Trophoblast cell (in vitro differentiated cells and primary cell): ENCODE measurements around the gene ALOX15B.
A peak's percentile ranks its signal among the peaks of the same experiment; 100 is the strongest.

Experiments used
- DNase-seq, 2 donors: peaks; one replicate each; pipeline ENCODE4 v3.0.0-alpha.2; 2016
- H2AFZ ChIP-seq: 2 replicates; pipeline ENCODE4 v1.6.1; 2013; ENCODE audit warnings: low read length, moderate library complexity, mild to moderate bottlenecking; ENCODE audit not compliant: insufficient read depth, poor library complexity
- H2AK5ac ChIP-seq: 2 replicates; pipeline ENCODE4 v1.6.1; 2013; ENCODE audit warnings: mild to moderate bottlenecking, low read length
- H2BK120ac ChIP-seq: 2 replicates; pipeline ENCODE4 v1.6.1; 2013; ENCODE audit warnings: low read length, mild to moderate bottlenecking, moderate library complexity; ENCODE audit not compliant: insufficient read depth, poor library complexity
- H2BK12ac ChIP-seq: 2 replicates; pipeline ENCODE4 v1.6.1; 2013; ENCODE audit warnings: mild to moderate bottlenecking, low read length, moderate library complexity
- H2BK5ac ChIP-seq: 2 replicates; pipeline ENCODE4 v1.6.1; 2013; ENCODE audit warnings: low read length, low read depth, moderate library complexity, mild to moderate bottlenecking; ENCODE audit not compliant: poor library complexity
- H3K14ac ChIP-seq: 2 replicates; pipeline ENCODE4 v1.6.1; 2013; ENCODE audit warnings: mild to moderate bottlenecking, low read length
- H3K18ac ChIP-seq: 2 replicates; pipeline ENCODE4 v1.6.1; 2013; ENCODE audit warnings: mild to moderate bottlenecking, low read length
- H3K23ac ChIP-seq: 2 replicates; pipeline ENCODE4 v1.6.1; 2013; ENCODE audit warnings: low read length
- H3K27ac ChIP-seq: 2 replicates; pipeline ENCODE4 v1.5.1; 2013; ENCODE audit warnings: low read depth, mild to moderate bottlenecking, inconsistent platforms, low read length, moderate library complexity
- H3K27me3 ChIP-seq: 2 replicates; pipeline ENCODE4 v1.6.1; 2013; ENCODE audit warnings: inconsistent platforms, mild to moderate bottlenecking, low read length, moderate library complexity; ENCODE audit not compliant: insufficient read depth
- H3K36me3 ChIP-seq, 2 experiments: 1 replicate in 1 of 2; 2 replicates in 1 of 2; pipeline ENCODE4 v1.6.1; 2013; ENCODE audit warnings: low read length in 2 of 2, mild to moderate bottlenecking in 2 of 2, moderate library complexity in 1 of 2; ENCODE audit not compliant: insufficient read depth in 2 of 2, control insufficient read depth in 1 of 2
- H3K4ac ChIP-seq: 2 replicates; pipeline ENCODE4 v1.6.1; 2013; ENCODE audit warnings: low read depth, mild to moderate bottlenecking, low read length, moderate library complexity
- H3K4me1 ChIP-seq, 2 experiments: 1 replicate in 1 of 2; 2 replicates in 1 of 2; pipeline ENCODE4 v1.6.1; 2013; ENCODE audit warnings: low read length in 2 of 2, mild to moderate bottlenecking in 2 of 2, moderate library complexity in 1 of 2; ENCODE audit not compliant: insufficient read depth in 2 of 2, control insufficient read depth in 1 of 2
- H3K4me2 ChIP-seq: 2 replicates; pipeline ENCODE4 v1.6.1; 2013; ENCODE audit warnings: inconsistent platforms, mild to moderate bottlenecking, low read length, moderate library complexity
- H3K4me3 ChIP-seq: 2 replicates; pipeline ENCODE4 v1.5.1; 2013; ENCODE audit warnings: mild to moderate bottlenecking, low read depth, low read length, inconsistent platforms
- H3K79me1 ChIP-seq: one replicate; pipeline ENCODE4 v1.6.1; 2013; ENCODE audit warnings: low read length
- H3K79me2 ChIP-seq: 2 replicates; pipeline ENCODE4 v1.6.1; 2013; ENCODE audit warnings: low read length, mild to moderate bottlenecking; ENCODE audit not compliant: control insufficient read depth, insufficient read depth, poor library complexity
- H3K9ac ChIP-seq: 2 replicates; pipeline ENCODE4 v1.6.1; 2013; ENCODE audit warnings: mild to moderate bottlenecking, low read length
- H3K9me3 ChIP-seq: 2 replicates; pipeline ENCODE4 v1.6.1; 2013; ENCODE audit warnings: low read depth, mild to moderate bottlenecking, control low read depth, inconsistent platforms, low read length; ENCODE audit not compliant: insufficient read depth
- H4K12ac ChIP-seq: 2 replicates; pipeline ENCODE4 v1.6.1; 2013; ENCODE audit warnings: low read depth, mild to moderate bottlenecking, low read length, moderate library complexity
- H4K8ac ChIP-seq: 2 replicates; pipeline ENCODE4 v1.6.1; 2013; ENCODE audit warnings: low read depth, mild to moderate bottlenecking, low read length, moderate library complexity
- H4K91ac ChIP-seq: one replicate; pipeline ENCODE4 v1.6.1; 2013; ENCODE audit warnings: low read depth, mild to moderate bottlenecking, low read length, moderate library complexity
- WGBS: extraction: QIAGEN DNeasy Blood & Tissue Kit; methylation state at CpG from one replicate; pipeline ENCODE4 v1.1.7; 2013; ENCODE audit warnings: missing lambda C conversion rate; ENCODE audit not compliant: insufficient read length, insufficient coverage; ENCODE audit errors: extremely low coverage; 5-methylcytosine and 5-hydroxymethylcytosine counted together

The ALOX15B gene

GRCh38 chr17:7993972-7994589, 44.8 kb upstream of the ALOX15B start:
- no peak overlapping the region for H4K91ac ChIP-seq
- H4K12ac ChIP-seq, result no peak overlapping the region
- no peak overlapping the region for H3K4ac ChIP-seq
- no peak overlapping the region for H4K8ac ChIP-seq
- no peaks in the 10 kb centered on the region for H3K79me2 ChIP-seq
- H3K36me3 ChIP-seq, result no peaks in the 10 kb centered on the region
- no CpG with 5 or more reads among the region's 27 CpGs for WGBS
- H3K9ac ChIP-seq, result no peak overlapping the region
- H3K27ac ChIP-seq, result no peak overlapping the region
- H2BK5ac ChIP-seq, result no peak overlapping the region
- no peak overlapping the region for H2AK5ac ChIP-seq
- no peak overlapping the region for H3K4me3 ChIP-seq
- no peaks in the 10 kb centered on the region for H3K27me3 ChIP-seq
- H2BK120ac ChIP-seq, result no peak overlapping the region
- no peaks in the 10 kb centered on the region for H3K9me3 ChIP-seq
- no peak overlapping the region for H3K18ac ChIP-seq
- no peak overlapping the region for H3K23ac ChIP-seq
- H3K4me1 ChIP-seq, result peaks cover 0 to 7% of the 10 kb centered on the region in 2 experiments
- H3K14ac ChIP-seq, result no peak overlapping the region
- H2AFZ ChIP-seq, result no peak overlapping the region
- H2BK12ac ChIP-seq, result no peak overlapping the region
- H3K4me2 ChIP-seq, result no peak overlapping the region
- DNase-seq, result no peak
- peaks cover 4% of the 10 kb centered on the region for H3K79me1 ChIP-seq

- peaks cover 0 to 3% of the 10 kb centered on the region in 2 experiments for H3K4me1 ChIP-seq
- no peak overlapping the region for H3K23ac ChIP-seq
- no peak overlapping the region for H2BK120ac ChIP-seq
- no peak overlapping the region for H2AFZ ChIP-seq
- H3K9me3 ChIP-seq, result no peaks in the 10 kb centered on the region
- H2BK12ac ChIP-seq, result no peak overlapping the region
- no peak overlapping the region for H3K4ac ChIP-seq
- no peak overlapping the region for H2AK5ac ChIP-seq
- H3K79me1 ChIP-seq, result no peaks in the 10 kb centered on the region
- no peak overlapping the region for H4K12ac ChIP-seq
- no peak overlapping the region for H3K9ac ChIP-seq
- no peak overlapping the region for H4K91ac ChIP-seq
- H3K14ac ChIP-seq, result no peak overlapping the region
- H2BK5ac ChIP-seq, result no peak overlapping the region
- H3K4me2 ChIP-seq, result no peak overlapping the region
- no peaks in the 10 kb centered on the region for H3K36me3 ChIP-seq
- H4K8ac ChIP-seq, result no peak overlapping the region
- DNase-seq, result no peak
- H3K4me3 ChIP-seq, result no peak overlapping the region
- no peaks in the 10 kb centered on the region for H3K79me2 ChIP-seq
- WGBS, result no CpG with 5 or more reads among the region's 2 CpGs
- no peak overlapping the region for H3K27ac ChIP-seq
- no peaks in the 10 kb centered on the region for H3K27me3 ChIP-seq
- H3K18ac ChIP-seq, result no peak overlapping the region
These were observed 43.1 kb upstream of the ALOX15B start for GRCh38 chr17:7995724-7996123.

- Histone ChIP-seq H4K8ac (no peak overlapping the region), H3K4me2 (no peak overlapping the region), H4K12ac (no peak overlapping the region), H3K4me1 (peaks cover 0 to 3% of the 10 kb centered on the region in 2 experiments), H3K14ac (no peak overlapping the region), H3K18ac (no peak overlapping the region), H3K9ac (no peak overlapping the region), H3K27ac (no peak overlapping the region), H4K91ac (no peak overlapping the region), H2BK5ac (no peak overlapping the region), H3K79me2 (no peaks in the 10 kb centered on the region), H2AFZ (no peak overlapping the region), H2BK120ac (no peak overlapping the region), H3K27me3 (peaks cover 7% of the 10 kb centered on the region), H3K4ac (no peak overlapping the region), H3K79me1 (no peaks in the 10 kb centered on the region), H2AK5ac (no peak overlapping the region), H3K4me3 (no peak overlapping the region), H3K36me3 (no peaks in the 10 kb centered on the region), H3K23ac (no peak overlapping the region), H2BK12ac (no peak overlapping the region), H3K9me3 (peaks cover under 1% of the 10 kb centered on the region)
- peak in 1 of 2 donors; percentile 32 for DNase-seq
- WGBS, result no CpG with 5 or more reads among the region's 5 CpGs
These were observed 41.7 kb upstream of the ALOX15B start for GRCh38 chr17:7997186-7997585.

GRCh38 chr17:8001976-8002720, 36.7 kb upstream of the ALOX15B start, which contains the start of gene GUCY2D:
GUCY2D (plus strand) TSS chr17:8002615; CDS start chr17:8003048, 433 bp downstream.
- Histone ChIP-seq H3K9me3 (peaks cover 14% of the 10 kb centered on the region), H3K4me1 (peaks cover 0 to 4% of the 10 kb centered on the region in 2 experiments)
- WGBS, result no CpG with 5 or more reads among the region's 18 CpGs

More at GRCh38 chr17:8001976-8002720, 36.7 kb upstream of the ALOX15B start, which contains the start of gene GUCY2D:
- Histone ChIP-seq H3K4me3 (no peak within 1 kb of the TSS), H2AFZ (no peak within 1 kb of the TSS), H2AK5ac (no peak within 1 kb of the TSS), H4K12ac (no peak within 1 kb of the TSS), H3K27ac (no peak within 1 kb of the TSS), H3K79me1 (no peaks in the 10 kb centered on the region), H3K36me3 (no peaks in the 10 kb centered on the region), H3K4me2 (no peak within 1 kb of the TSS), H3K79me2 (no peaks in the 10 kb centered on the region), H3K23ac (no peak within 1 kb of the TSS), H4K91ac (no peak within 1 kb of the TSS), H3K9ac (no peak within 1 kb of the TSS), H3K4ac (no peak within 1 kb of the TSS), H3K14ac (no peak within 1 kb of the TSS), H4K8ac (no peak within 1 kb of the TSS), H2BK12ac (no peak within 1 kb of the TSS), H2BK5ac (no peak within 1 kb of the TSS), H3K27me3 (peaks cover 29% of the 10 kb centered on the region), H2BK120ac (no peak within 1 kb of the TSS), H3K18ac (no peak within 1 kb of the TSS)
- no peak for DNase-seq
